WTC11 (cell line): ENCODE measurements around the gene CACNA2D3. TPM values are rescaled to one million over a fixed set of nuclear protein-coding genes. Genes with fewer than 3 reads are reported as not detected.

Experiments used
- ATAC-seq: fragments of 200-7000 bp; cut with Tn5 transposase; 2 replicates; pipeline ENCODE4 v1.10.0; 2021; ENCODE audit warnings: mild to moderate bottlenecking, moderate library complexity
- CTCF ChIA-PET: fragments of 300-600 bp; sonication (Branson Sonifier 250); formaldehyde crosslinking; loops from one replicate; lab custom pipeline; 2021; ENCODE audit warnings: antibody characterized with exemption; lab: Charles Lee
- POLR2A ChIA-PET: fragments of 350-600 bp; sonication (Branson Sonifier 250); formaldehyde crosslinking; loops from one replicate; lab custom pipeline; 2021; ENCODE audit warnings: antibody characterized with exemption; lab: Charles Lee
- DNase-seq: peaks from one replicate; pipeline ENCODE4 v3.0.0; 2021; ENCODE audit warnings: low spot score
- H3K27ac Mint-ChIP-seq: 2 replicates; pipeline ENCODE4 v1.8.0; 2021; ENCODE audit warnings: mixed read lengths
- H3K27me3 Mint-ChIP-seq: 2 replicates; pipeline ENCODE4 v1.8.0; 2021; ENCODE audit warnings: low read depth, mild to moderate bottlenecking, moderate library complexity, mixed read lengths
- H3K36me3 Mint-ChIP-seq: 2 replicates; pipeline ENCODE4 v1.8.0; 2021; ENCODE audit warnings: mixed read lengths
- H3K4me1 Mint-ChIP-seq: 2 replicates; pipeline ENCODE4 v1.8.0; 2022; ENCODE audit warnings: mixed read lengths
- H3K4me3 Mint-ChIP-seq: 2 replicates; pipeline ENCODE4 v1.8.0; 2021; ENCODE audit warnings: mild to moderate bottlenecking, moderate library complexity, mixed read lengths
- H3K9me3 Mint-ChIP-seq: 2 replicates; pipeline ENCODE4 v1.8.0; 2021; ENCODE audit warnings: mixed read lengths
- AR ChIP-seq: fragments of 250-450 bp; sonication (Bioruptor Pico); IDR thresholded peaks from 2 replicates; pipeline ENCODE4 v1.9.0; 2021; ENCODE audit warnings: mild to moderate bottlenecking
- E2F1 ChIP-seq: sonication (generic); formaldehyde crosslinking; IDR thresholded peaks from 2 replicates; pipeline ENCODE4 v1.8.0; 2022; ENCODE audit warnings: mild to moderate bottlenecking, missing genetic modification reagents
- GTF2I ChIP-seq: fragments of 250-450 bp; sonication (Bioruptor Pico); conservative IDR thresholded peaks from 2 replicates; pipeline ENCODE4 v1.4.0; 2021; ENCODE audit warnings: mild to moderate bottlenecking
- IRF1 ChIP-seq: sonication (generic); formaldehyde crosslinking; IDR thresholded peaks from 2 replicates; pipeline ENCODE4 v1.8.0; 2023; ENCODE audit warnings: missing genetic modification reagents
- NFE2L1 ChIP-seq: sonication (generic); formaldehyde crosslinking; IDR thresholded peaks from 2 replicates; pipeline ENCODE4 v1.8.1; 2023; ENCODE audit warnings: missing genetic modification reagents
- NFYB ChIP-seq: sonication (generic); formaldehyde crosslinking; conservative IDR thresholded peaks from 2 replicates; pipeline ENCODE4 v1.8.0; 2022; ENCODE audit warnings: low read depth, missing genetic modification reagents
- SMAD3 ChIP-seq: sonication (generic); formaldehyde crosslinking; IDR thresholded peaks from 2 replicates; pipeline ENCODE4 v1.8.0; 2022; ENCODE audit warnings: missing genetic modification reagents, mild to moderate bottlenecking, borderline replicate concordance
- SOX15 ChIP-seq: fragments of 250-450 bp; sonication (Bioruptor Pico); IDR thresholded peaks from 2 replicates; pipeline ENCODE4 v1.9.0; 2021; ENCODE audit warnings: mild to moderate bottlenecking
- SP1 ChIP-seq: sonication (generic); formaldehyde crosslinking; conservative IDR thresholded peaks from 2 replicates; pipeline ENCODE4 v1.8.1; 2022; ENCODE audit warnings: missing genetic modification reagents
- TEAD1 ChIP-seq: sonication (generic); formaldehyde crosslinking; IDR thresholded peaks from 2 replicates; pipeline ENCODE4 v1.8.0; 2022; ENCODE audit warnings: mild to moderate bottlenecking, missing genetic modification reagents
- ZNF219 ChIP-seq: sonication (generic); formaldehyde crosslinking; IDR thresholded peaks from 2 replicates; pipeline ENCODE4 v1.8.0; 2023; ENCODE audit warnings: missing genetic modification reagents, mild to moderate bottlenecking, borderline replicate concordance
- ZNF232 ChIP-seq: sonication (generic); formaldehyde crosslinking; IDR thresholded peaks from 2 replicates; pipeline ENCODE4 v1.8.0; 2022; ENCODE audit warnings: mild to moderate bottlenecking, missing genetic modification reagents
- total RNA-seq: library from RNA; stranded (reverse); gene quantifications from 3 replicates; pipeline ENCODE4 v1.2.3, GENCODE V29; 2021
- TF ChIP-seq, protein P1 (sequence below): sonication (generic); formaldehyde crosslinking; conservative IDR thresholded peaks from 2 replicates; pipeline ENCODE4 v1.8.1; 2023; ENCODE audit warnings: mild to moderate bottlenecking, low read depth, missing genetic modification reagents, moderate library complexity
- TF ChIP-seq, protein P2 (sequence below): sonication (generic); formaldehyde crosslinking; IDR thresholded peaks from 2 replicates; pipeline ENCODE4 v1.8.1; 2022; ENCODE audit warnings: mild to moderate bottlenecking, missing genetic modification reagents, moderate library complexity, borderline replicate concordance
- TF ChIP-seq, protein P3 (sequence below): fragments of 250-450 bp; sonication (Bioruptor Pico); conservative IDR thresholded peaks from 2 replicates; pipeline ENCODE4 v1.9.0; 2021; ENCODE audit warnings: mild to moderate bottlenecking
- TF ChIP-seq, protein P4 (sequence below): sonication (generic); formaldehyde crosslinking; IDR thresholded peaks from 2 replicates; pipeline ENCODE4 v1.8.0; 2022; ENCODE audit warnings: mild to moderate bottlenecking, missing genetic modification reagents

Gene CACNA2D3
- total RNA-seq, 1 experiment from 2014 or later = 5.0 TPM

DNA sequence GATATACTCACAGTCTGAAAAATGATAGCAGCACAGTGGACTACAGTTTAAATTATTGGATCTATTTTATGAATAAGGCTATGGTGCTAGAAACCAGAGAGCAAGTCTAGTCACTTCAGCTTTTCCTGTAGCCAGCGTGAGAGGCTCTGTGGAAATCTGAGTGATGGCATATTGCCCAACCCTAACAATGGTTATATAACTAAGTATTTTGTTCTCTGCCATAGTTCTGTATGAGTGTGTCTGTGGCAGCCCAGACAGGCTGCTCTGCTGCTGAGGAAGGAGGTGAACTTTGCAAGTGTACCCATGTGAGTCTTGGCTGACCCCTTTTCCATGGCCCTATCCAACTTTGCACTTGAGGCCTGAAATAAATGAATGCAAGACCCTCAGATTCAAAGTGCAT, 699.9 kb downstream of the CACNA2D3 start:
- Mint-ChIP-seq H3K4me1 (peaks cover 22% of the 10 kb centered on the region), H3K9me3 (no peaks in the 10 kb centered on the region), H3K27me3 (peaks cover 99% of the 10 kb centered on the region), H3K27ac (no peak overlapping the region), H3K4me3 (no peak overlapping the region), H3K36me3 (peaks cover 10% of the 10 kb centered on the region)
- no peak for TF ChIP-seq NFE2L1
- no peak for TF ChIP-seq TEAD1
- no peak for TF ChIP-seq SP1
- no peak for TF ChIP-seq SMAD3
- no peak for TF ChIP-seq ZNF232 (CRISPR knock-in tag)
- TF ChIP-seq, protein P1, sequence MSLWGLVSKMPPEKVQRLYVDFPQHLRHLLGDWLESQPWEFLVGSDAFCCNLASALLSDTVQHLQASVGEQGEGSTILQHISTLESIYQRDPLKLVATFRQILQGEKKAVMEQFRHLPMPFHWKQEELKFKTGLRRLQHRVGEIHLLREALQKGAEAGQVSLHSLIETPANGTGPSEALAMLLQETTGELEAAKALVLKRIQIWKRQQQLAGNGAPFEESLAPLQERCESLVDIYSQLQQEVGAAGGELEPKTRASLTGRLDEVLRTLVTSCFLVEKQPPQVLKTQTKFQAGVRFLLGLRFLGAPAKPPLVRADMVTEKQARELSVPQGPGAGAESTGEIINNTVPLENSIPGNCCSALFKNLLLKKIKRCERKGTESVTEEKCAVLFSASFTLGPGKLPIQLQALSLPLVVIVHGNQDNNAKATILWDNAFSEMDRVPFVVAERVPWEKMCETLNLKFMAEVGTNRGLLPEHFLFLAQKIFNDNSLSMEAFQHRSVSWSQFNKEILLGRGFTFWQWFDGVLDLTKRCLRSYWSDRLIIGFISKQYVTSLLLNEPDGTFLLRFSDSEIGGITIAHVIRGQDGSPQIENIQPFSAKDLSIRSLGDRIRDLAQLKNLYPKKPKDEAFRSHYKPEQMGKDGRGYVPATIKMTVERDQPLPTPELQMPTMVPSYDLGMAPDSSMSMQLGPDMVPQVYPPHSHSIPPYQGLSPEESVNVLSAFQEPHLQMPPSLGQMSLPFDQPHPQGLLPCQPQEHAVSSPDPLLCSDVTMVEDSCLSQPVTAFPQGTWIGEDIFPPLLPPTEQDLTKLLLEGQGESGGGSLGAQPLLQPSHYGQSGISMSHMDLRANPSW (CRISPR knock-in tag) = no peak
- TF ChIP-seq, protein P2, sequence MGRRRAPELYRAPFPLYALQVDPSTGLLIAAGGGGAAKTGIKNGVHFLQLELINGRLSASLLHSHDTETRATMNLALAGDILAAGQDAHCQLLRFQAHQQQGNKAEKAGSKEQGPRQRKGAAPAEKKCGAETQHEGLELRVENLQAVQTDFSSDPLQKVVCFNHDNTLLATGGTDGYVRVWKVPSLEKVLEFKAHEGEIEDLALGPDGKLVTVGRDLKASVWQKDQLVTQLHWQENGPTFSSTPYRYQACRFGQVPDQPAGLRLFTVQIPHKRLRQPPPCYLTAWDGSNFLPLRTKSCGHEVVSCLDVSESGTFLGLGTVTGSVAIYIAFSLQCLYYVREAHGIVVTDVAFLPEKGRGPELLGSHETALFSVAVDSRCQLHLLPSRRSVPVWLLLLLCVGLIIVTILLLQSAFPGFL (CRISPR knock-in tag) = no peak
- no peak for TF ChIP-seq IRF1 (CRISPR knock-in tag)
- TF ChIP-seq E2F1 (CRISPR knock-in tag) = no peak
- TF ChIP-seq ZNF219 (CRISPR knock-in tag) = no peak
- no peak for TF ChIP-seq GTF2I (CRISPR knock-in tag)
- TF ChIP-seq, protein P3, sequence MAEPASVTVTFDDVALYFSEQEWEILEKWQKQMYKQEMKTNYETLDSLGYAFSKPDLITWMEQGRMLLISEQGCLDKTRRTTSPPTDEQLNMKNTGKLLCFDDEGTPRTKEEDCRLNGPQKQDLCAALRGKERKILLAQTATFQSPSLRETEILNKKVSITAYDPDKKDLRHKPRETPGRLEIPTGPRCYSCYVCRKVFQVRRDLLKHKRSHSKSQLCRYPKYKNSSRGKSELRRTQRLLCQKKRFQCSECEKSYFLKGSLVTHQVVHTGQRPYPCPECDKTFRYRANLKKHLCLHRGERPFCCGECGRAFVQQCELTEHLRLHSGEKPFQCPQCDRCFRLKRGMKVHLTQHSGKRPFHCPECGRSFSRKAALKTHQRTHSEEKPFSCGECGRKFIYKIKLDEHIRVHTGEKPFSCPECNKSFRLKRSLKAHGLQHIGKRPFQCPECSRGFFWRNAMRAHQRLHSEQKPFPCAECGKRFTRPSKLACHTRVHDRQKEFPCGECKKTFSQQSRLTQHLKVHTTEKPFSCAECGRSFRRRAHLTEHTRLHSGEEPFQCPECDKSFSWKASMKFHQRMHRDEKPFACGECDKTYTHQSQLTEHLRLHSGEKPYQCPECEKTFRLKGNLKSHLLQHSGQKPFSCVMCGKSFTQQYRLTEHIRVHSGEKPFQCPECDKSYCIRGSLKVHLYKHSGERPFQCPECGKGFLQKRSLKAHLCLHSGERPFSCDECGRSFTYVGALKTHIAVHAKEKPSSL (CRISPR knock-in tag) = no peak
- TF ChIP-seq SOX15 (CRISPR knock-in tag) = no peak
- TF ChIP-seq NFYB (CRISPR knock-in tag) = no peak
- TF ChIP-seq AR (CRISPR knock-in tag) = no peak
- TF ChIP-seq, protein P4, sequence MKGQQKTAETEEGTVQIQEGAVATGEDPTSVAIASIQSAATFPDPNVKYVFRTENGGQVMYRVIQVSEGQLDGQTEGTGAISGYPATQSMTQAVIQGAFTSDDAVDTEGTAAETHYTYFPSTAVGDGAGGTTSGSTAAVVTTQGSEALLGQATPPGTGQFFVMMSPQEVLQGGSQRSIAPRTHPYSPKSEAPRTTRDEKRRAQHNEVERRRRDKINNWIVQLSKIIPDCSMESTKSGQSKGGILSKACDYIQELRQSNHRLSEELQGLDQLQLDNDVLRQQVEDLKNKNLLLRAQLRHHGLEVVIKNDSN (CRISPR knock-in tag) = no peak
- no peak for DNase-seq
- CTCF ChIA-PET = interaction anchor here (3.9 kb wide), 1 partner anchor 8 kb away, joined by 22 read pairs; no protein-coding TSS in a partner anchor
- ATAC-seq = no peak
- POLR2A ChIA-PET = no interaction called here
